SJCRH30 (cell line): Measurements from ENCODE around the gene ESD. TPM values are rescaled to one million over a fixed set of nuclear protein-coding genes. Genes with fewer than 3 reads are reported as not detected.
"Not testable (repeated sequence)": the region's sequence is repeated elsewhere in the genome, so short reads cannot be mapped to it uniquely, and the experiment has no call there.

Source experiments
- DNase-seq, 2 experiments: peaks; one replicate each; pipeline ENCODE4 v3.0.0-alpha.2; 2015 to 2020
- H3K27ac ChIP-seq: fragments of 250-450 bp; sonication (Bioruptor Pico); 2 replicates; pipeline ENCODE4 v1.5.1; 2020; ENCODE audit warnings: mild to moderate bottlenecking, moderate library complexity
- H3K27me3 ChIP-seq: fragments of 250-450 bp; sonication (Bioruptor Pico); 2 replicates; pipeline ENCODE4 v1.5.1; 2020; ENCODE audit warnings: mild to moderate bottlenecking, moderate library complexity
- H3K36me3 ChIP-seq: fragments of 250-450 bp; sonication (Bioruptor Pico); 2 replicates; pipeline ENCODE4 v1.5.1; 2020; ENCODE audit warnings: mild to moderate bottlenecking, moderate library complexity
- H3K4me1 ChIP-seq: fragments of 250-450 bp; sonication (Bioruptor Pico); 2 replicates; pipeline ENCODE4 v1.5.1; 2020; ENCODE audit warnings: mild to moderate bottlenecking, moderate library complexity
- H3K4me3 ChIP-seq: fragments of 250-450 bp; sonication (Bioruptor Pico); 2 replicates; pipeline ENCODE4 v1.5.1; 2020; ENCODE audit warnings: mild to moderate bottlenecking, moderate library complexity
- H3K9me3 ChIP-seq: fragments of 250-450 bp; sonication (Bioruptor Pico); replicated peaks from 2 replicates; pipeline ENCODE4 v1.5.1; 2020; ENCODE audit warnings: mild to moderate bottlenecking, moderate library complexity
- total RNA-seq: library from RNA; depleted of rRNA; stranded (reverse); fragments of >200 nt; shearing (Covaris generic); gene quantifications from 2 replicates; pipeline ENCODE4 v1.2.3, GENCODE V29; 2014

ESD gene
- total RNA-seq, 1 experiment from 2014 or later = 138 TPM

GRCh38 chr13:46771693-46772092, 25.3 kb downstream of the ESD start:
- DNase-seq = no peak
- Histone ChIP-seq H3K27ac (no peak overlapping the region), H3K4me1 (no peaks in the 10 kb centered on the region), H3K4me3 (no peak overlapping the region), H3K36me3 (peaks cover 55% of the 10 kb centered on the region), H3K27me3 (no peaks in the 10 kb centered on the region), H3K9me3 (no peaks in the 10 kb centered on the region)

DNA sequence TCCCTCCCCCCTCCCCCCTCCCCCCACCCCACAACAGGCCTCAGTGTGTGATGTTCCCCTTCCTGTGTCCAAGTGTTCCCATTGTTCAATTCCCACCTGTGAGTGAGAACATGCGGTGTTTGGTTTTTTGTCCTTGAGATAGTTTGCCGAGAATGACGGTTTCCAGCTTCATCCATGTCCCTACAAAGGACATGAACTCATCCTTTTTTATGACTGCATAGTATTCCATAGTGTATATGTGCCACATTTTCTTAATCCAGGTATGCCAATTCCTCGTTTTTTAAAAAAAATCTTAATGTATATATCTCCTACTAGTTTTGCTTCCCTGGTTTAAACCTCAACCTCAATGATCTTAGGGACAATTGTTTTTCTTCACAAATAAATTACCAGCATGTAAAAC, 27.0 kb downstream of the ESD start:
- H3K27me3 ChIP-seq, H3K4me3 ChIP-seq, DNase-seq, H3K4me1 ChIP-seq, H3K27ac ChIP-seq, H3K9me3 ChIP-seq: not testable (repeated sequence)
- peaks cover 39% of the 10 kb centered on the region for H3K36me3 ChIP-seq

DNA sequence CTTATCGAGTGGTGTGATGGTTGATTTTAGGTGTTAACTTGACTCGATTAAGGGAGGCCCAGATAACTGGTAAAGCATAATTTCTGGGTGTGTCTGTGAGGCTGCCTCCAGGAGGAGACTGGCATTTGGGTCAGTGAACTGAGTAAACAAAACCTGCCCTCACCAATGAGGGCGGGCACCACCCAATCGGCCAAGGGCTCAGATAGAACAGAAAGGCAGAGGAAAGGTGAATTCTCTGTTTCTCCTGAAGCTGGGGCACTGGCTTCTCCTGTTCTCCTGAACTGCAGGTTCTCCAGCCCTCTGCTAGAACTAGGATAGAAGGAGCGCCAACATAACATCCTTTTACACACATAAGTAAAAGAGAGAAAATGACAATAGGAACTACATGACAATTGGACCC, 35.1 kb downstream of the ESD start:
- no peak for DNase-seq
- no peak overlapping the region for H3K4me3 ChIP-seq
- no peaks in the 10 kb centered on the region for H3K27me3 ChIP-seq
- H3K27ac ChIP-seq = no peak overlapping the region
- H3K9me3 ChIP-seq = no peaks in the 10 kb centered on the region
- no peaks in the 10 kb centered on the region for H3K4me1 ChIP-seq
- no peaks in the 10 kb centered on the region for H3K36me3 ChIP-seq

GRCh38 chr13:46761174-46761573, 35.8 kb downstream of the ESD start:
- Histone ChIP-seq H3K27me3 (no peaks in the 10 kb centered on the region), H3K27ac (no peak overlapping the region), H3K4me3 (no peak overlapping the region), H3K36me3 (no peaks in the 10 kb centered on the region), H3K9me3 (no peaks in the 10 kb centered on the region), H3K4me1 (no peaks in the 10 kb centered on the region)
- no peak for DNase-seq

DNA sequence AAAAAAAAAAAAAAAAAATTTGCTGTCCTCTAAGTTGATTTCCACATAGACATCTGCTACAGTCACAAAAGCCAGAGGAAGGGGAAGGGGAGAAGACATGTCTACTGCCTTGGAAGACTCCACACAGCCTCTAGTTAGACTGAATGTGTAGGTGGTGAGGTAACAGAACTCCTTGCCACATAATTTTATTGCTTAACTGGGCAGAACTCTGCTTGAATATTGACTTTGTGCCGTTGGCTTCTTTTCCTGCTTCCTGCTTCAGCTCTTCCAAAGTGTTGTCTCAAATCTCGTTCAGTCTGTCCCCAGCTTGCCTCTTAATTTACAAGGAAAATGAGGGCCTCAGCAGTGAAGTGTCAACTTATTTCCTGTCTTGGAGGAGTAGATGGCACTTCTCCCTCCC, 37.1 kb downstream of the ESD start:
- no peak for DNase-seq
- no peaks in the 10 kb centered on the region for H3K4me1 ChIP-seq
- H3K36me3 ChIP-seq = no peaks in the 10 kb centered on the region
- H3K27ac ChIP-seq = no peak overlapping the region
- H3K9me3 ChIP-seq = no peaks in the 10 kb centered on the region
- H3K27me3 ChIP-seq = no peaks in the 10 kb centered on the region
- H3K4me3 ChIP-seq = no peak overlapping the region

DNA sequence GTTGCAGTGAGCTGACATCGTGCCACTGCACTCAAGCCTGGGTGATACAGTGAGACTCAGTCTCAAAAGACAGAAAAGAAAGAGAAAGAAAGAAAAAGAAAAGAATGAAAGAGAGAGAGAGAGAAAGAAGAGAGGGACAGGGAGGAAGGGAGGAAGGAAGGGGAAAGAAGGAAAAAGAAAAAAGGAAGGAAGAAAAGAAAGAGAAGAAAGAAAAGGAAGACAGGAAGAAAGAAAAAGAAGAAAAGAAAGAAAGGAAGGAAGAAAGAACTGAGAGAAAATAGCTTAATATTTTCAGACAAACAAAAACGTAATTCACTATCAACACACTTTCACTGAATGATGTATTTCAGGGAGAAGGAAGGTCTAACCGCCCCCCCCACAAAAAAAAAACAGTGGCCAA, 39.3 kb downstream of the ESD start:
- Histone ChIP-seq H3K36me3 (no peaks in the 10 kb centered on the region), H3K9me3 (no peaks in the 10 kb centered on the region), H3K4me3 (no peak overlapping the region), H3K4me1 (no peaks in the 10 kb centered on the region), H3K27me3 (no peaks in the 10 kb centered on the region), H3K27ac (no peak overlapping the region)
- no peak for DNase-seq

GRCh38 chr13:46756977-46757376, 40.0 kb downstream of the ESD start:
- Histone ChIP-seq H3K4me3 (no peak overlapping the region), H3K27me3 (no peaks in the 10 kb centered on the region), H3K9me3 (no peaks in the 10 kb centered on the region), H3K4me1 (no peaks in the 10 kb centered on the region), H3K27ac (no peak overlapping the region), H3K36me3 (no peaks in the 10 kb centered on the region)
- DNase-seq = no peak

GRCh38 chr13:46755508-46755907, 41.5 kb downstream of the ESD start:
- H3K27ac ChIP-seq, H3K4me1 ChIP-seq, DNase-seq, H3K9me3 ChIP-seq, H3K27me3 ChIP-seq, H3K36me3 ChIP-seq, H3K4me3 ChIP-seq: not testable (repeated sequence)

- DNase-seq = no peak
- no peak overlapping the region for H3K27ac ChIP-seq
- peaks cover 7% of the 10 kb centered on the region; the same call in 1 of the 2 replicates for H3K36me3 ChIP-seq
- H3K4me1 ChIP-seq = no peaks in the 10 kb centered on the region
- no peaks in the 10 kb centered on the region for H3K9me3 ChIP-seq
- no peaks in the 10 kb centered on the region for H3K27me3 ChIP-seq
- H3K4me3 ChIP-seq = no peak overlapping the region
These were observed 42.1 kb downstream of the ESD start for GRCh38 chr13:46754812-46755211.

- no peaks in the 10 kb centered on the region for H3K4me1 ChIP-seq
- no peak overlapping the region for H3K27ac ChIP-seq
- H3K27me3 ChIP-seq = no peaks in the 10 kb centered on the region
- H3K9me3 ChIP-seq = no peaks in the 10 kb centered on the region
- no peak for DNase-seq
- no peak overlapping the region for H3K4me3 ChIP-seq
- H3K36me3 ChIP-seq = peaks cover 7% of the 10 kb centered on the region; the same call in 1 of the 2 replicates
These were observed 43.0 kb downstream of the ESD start for GRCh38 chr13:46753917-46754316.

DNA sequence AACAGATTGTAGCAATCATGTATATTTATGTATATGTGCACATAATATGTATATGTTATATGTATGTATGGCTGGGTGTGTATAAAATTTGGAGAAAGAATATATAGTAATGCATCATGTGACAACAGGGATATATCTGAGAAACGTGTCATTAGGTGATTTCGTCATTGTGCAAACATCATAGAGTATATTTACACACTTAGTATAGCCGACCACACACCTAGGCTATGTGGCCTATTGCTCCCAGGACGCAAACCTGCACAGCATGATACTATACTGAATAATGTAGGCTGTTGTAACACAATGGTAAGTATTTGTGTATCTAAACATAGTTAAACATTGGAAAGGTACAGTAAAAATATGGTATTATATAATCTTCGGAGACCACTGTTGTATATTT, 43.8 kb downstream of the ESD start:
- H3K4me1 ChIP-seq = no peaks in the 10 kb centered on the region
- H3K27ac ChIP-seq = no peak overlapping the region
- DNase-seq = no peak
- H3K9me3 ChIP-seq = no peaks in the 10 kb centered on the region
- no peaks in the 10 kb centered on the region for H3K27me3 ChIP-seq
- no peak overlapping the region for H3K4me3 ChIP-seq
- H3K36me3 ChIP-seq = peaks cover 7% of the 10 kb centered on the region; the same call in 1 of the 2 replicates

DNA sequence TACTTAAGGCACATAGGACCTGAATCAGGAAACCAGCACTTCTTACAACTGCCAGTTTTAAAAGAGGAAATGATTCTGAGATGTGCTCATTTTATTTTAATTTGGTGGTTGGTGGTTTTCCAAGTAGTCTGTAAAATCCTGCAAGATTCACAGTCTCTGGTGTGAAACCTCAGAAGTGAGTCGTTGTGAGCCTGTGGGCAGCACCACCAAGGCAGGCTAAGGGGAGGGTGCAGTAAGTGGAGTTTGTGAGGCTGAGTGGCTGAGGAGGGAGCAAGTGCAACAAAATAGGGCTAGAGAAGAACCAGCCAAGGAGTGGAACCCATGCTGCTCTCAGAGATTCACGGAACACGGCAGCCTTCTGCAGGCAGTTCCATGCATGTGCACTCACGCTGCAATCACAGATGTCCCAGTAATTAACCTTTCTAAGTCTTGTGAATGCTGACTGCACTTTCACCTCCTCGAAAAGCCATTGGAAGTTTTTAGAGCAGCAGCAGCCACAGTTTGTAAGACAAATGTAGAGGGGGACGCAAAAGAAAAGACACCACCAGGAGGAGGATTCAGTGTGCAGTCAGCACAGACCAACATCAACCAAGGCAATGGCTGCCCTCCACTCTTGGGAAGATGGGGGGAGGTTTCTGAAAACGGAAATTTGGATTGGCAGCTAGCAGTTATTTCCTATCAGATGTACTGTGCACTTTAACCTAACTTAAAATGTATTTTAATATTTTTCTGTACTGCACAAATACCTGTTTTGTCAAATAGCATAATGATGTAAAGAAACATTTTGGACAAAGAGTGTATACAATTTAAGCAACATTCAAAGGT, 44.9 kb downstream of the ESD start:
- Histone ChIP-seq H3K27ac (no peak overlapping the region), H3K27me3 (no peaks in the 10 kb centered on the region), H3K4me1 (no peaks in the 10 kb centered on the region), H3K36me3 (peaks cover 11% of the 10 kb centered on the region), H3K9me3 (no peaks in the 10 kb centered on the region), H3K4me3 (no peak overlapping the region)
- DNase-seq = no peak

GRCh38 chr13:46749951-46750350, 47.0 kb downstream of the ESD start:
- no peak overlapping the region for H3K4me3 ChIP-seq
- peaks cover 14% of the 10 kb centered on the region for H3K36me3 ChIP-seq
- H3K27ac ChIP-seq = no peak overlapping the region
- no peaks in the 10 kb centered on the region for H3K27me3 ChIP-seq
- DNase-seq = no peak
- no peaks in the 10 kb centered on the region for H3K9me3 ChIP-seq
- H3K4me1 ChIP-seq = no peaks in the 10 kb centered on the region

DNA sequence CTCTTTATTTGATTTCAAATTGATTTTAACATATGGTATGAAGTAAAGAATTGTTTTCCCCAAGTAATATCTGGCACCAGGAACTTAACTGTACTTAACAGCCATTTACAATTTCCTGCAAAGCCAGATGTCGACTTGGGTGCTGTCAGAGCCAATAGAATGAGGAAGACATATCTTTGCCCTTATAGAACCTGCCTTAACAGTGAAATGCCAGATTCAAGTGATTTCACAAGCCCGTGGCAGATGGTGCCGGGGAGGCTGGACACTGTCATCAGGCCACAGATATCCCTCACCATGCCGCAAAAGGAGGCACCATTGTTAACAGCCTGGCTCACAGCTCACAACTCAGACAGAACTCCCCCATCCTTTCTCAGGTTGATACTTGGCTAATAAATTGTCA, 48.7 kb downstream of the ESD start:
- Histone ChIP-seq H3K27ac (no peak overlapping the region), H3K36me3 (peaks cover 18% of the 10 kb centered on the region), H3K4me3 (no peak overlapping the region), H3K4me1 (no peaks in the 10 kb centered on the region), H3K27me3 (no peaks in the 10 kb centered on the region), H3K9me3 (no peaks in the 10 kb centered on the region)
- DNase-seq = no peak

DNA sequence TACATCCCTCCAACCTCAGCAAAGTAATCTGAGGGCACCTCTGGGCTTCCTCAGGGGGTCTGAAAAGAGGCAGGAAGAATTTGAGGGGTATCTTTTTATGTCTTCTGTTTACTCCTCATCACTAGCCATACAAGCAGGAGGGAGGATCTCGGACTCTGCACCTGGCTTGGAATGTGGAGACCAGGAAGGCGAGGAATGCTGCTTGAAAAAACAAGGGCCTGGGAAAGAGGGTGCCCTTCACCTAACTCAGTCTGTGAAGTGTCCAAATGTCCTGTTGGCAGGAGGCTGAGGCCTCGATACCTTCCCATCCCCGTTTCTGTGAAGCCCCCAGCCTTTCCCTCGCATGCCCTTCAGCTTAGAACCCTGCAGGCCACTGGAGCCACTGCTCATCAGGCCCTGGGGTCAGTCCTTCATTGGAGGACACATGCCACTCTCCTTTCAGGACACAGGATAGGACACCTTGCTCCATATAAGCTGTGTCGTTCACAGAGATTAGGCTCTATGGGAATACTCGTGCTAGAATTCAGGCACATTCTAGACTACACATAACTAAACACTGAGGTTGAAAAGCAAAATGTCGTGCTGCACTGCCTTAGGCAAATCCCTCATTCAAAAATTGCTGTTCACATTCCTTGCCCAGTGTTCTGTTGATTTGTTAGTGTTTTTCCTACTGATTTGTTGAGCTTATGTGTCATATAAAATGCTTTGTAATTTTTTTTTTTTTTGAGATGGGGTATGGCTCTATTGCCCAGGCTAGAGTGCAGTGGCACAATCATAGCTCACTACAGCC, 49.7 kb downstream of the ESD start:
- Histone ChIP-seq H3K4me3 (no peak overlapping the region), H3K27me3 (no peaks in the 10 kb centered on the region), H3K4me1 (no peaks in the 10 kb centered on the region), H3K36me3 (peaks cover 19% of the 10 kb centered on the region), H3K27ac (no peak overlapping the region), H3K9me3 (no peaks in the 10 kb centered on the region)
- no peak for DNase-seq
